Measurements from ENCODE around the gene CUL4B.

CUL4B gene

DNA sequence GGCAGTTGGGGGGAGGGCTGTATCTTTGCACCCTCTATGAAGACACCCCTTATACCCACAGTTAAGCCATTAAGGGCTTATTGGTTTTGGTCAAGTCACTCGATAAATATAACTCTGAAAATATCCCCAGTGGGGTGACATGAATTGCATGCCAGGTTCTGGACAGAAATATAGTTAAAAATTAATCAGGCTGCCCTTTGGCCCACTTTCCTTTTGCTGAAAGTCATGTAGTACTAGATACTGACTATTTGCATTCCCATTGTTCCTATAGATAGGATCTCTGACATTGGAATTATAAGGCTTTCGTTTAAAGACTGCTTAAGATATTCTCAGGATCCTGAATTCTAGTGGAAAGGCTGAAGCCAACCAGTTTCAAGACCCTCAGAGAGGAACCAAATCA is 48.1 kb downstream of the CUL4B start:
- TF ChIP-seq POLR2AphosphoS5 (IDR thresholded peaks at IDR 0.05; ENCODE audit: low read depth, low read length) = no peak
- TF ChIP-seq, protein P1, sequence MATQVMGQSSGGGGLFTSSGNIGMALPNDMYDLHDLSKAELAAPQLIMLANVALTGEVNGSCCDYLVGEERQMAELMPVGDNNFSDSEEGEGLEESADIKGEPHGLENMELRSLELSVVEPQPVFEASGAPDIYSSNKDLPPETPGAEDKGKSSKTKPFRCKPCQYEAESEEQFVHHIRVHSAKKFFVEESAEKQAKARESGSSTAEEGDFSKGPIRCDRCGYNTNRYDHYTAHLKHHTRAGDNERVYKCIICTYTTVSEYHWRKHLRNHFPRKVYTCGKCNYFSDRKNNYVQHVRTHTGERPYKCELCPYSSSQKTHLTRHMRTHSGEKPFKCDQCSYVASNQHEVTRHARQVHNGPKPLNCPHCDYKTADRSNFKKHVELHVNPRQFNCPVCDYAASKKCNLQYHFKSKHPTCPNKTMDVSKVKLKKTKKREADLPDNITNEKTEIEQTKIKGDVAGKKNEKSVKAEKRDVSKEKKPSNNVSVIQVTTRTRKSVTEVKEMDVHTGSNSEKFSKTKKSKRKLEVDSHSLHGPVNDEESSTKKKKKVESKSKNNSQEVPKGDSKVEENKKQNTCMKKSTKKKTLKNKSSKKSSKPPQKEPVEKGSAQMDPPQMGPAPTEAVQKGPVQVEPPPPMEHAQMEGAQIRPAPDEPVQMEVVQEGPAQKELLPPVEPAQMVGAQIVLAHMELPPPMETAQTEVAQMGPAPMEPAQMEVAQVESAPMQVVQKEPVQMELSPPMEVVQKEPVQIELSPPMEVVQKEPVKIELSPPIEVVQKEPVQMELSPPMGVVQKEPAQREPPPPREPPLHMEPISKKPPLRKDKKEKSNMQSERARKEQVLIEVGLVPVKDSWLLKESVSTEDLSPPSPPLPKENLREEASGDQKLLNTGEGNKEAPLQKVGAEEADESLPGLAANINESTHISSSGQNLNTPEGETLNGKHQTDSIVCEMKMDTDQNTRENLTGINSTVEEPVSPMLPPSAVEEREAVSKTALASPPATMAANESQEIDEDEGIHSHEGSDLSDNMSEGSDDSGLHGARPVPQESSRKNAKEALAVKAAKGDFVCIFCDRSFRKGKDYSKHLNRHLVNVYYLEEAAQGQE (IDR thresholded peaks at IDR 0.05; ENCODE audit: insufficient read depth in 1 of 2, low read depth in 2 of 2, low read length in 2 of 2) = no peak
- no peak for TF ChIP-seq SIN3A (IDR thresholded peaks at IDR 0.05; ENCODE audit: borderline replicate concordance, insufficient read depth, low read length)
- TF ChIP-seq TAF1 (IDR thresholded peaks at IDR 0.05; ENCODE audit: borderline replicate concordance, insufficient read depth, low read length) = no peak
- TF ChIP-seq FOXP2 (optimal IDR thresholded peaks at IDR 0.05; ENCODE audit: borderline replicate concordance, extremely low read depth, extremely low read length, insufficient read depth) = no peak

DNA sequence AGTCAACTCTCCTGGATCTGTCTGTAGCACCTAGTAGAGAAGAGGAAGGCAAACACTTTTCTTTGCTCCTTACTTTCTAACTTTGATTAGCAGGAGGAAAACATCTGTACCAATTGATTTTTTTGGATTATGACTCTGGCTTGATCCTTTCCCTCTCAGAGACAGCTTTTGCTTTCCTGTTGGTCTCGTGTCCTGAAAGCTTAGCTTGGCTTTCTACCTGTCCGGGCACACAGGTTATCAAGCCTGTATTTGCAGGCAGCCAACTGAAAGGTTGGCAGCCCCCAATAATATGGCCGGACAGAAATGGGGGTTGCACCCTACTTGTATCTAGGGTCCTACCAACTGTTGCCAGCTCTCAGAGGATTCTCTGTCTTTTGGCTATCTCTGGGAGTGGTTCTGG is 48.5 kb downstream of the CUL4B start:
- TF ChIP-seq SIN3A (IDR thresholded peaks at IDR 0.05; ENCODE audit: borderline replicate concordance, insufficient read depth, low read length) = no peak
- no peak for TF ChIP-seq TAF1 (IDR thresholded peaks at IDR 0.05; ENCODE audit: borderline replicate concordance, insufficient read depth, low read length)
- TF ChIP-seq POLR2AphosphoS5 (IDR thresholded peaks at IDR 0.05; ENCODE audit: low read depth, low read length) = no peak
- TF ChIP-seq, protein P1 (IDR thresholded peaks at IDR 0.05; ENCODE audit: insufficient read depth in 1 of 2, low read depth in 2 of 2, low read length in 2 of 2) = no peak
- TF ChIP-seq FOXP2 (optimal IDR thresholded peaks at IDR 0.05; ENCODE audit: borderline replicate concordance, extremely low read depth, extremely low read length, insufficient read depth) = no peak

DNA sequence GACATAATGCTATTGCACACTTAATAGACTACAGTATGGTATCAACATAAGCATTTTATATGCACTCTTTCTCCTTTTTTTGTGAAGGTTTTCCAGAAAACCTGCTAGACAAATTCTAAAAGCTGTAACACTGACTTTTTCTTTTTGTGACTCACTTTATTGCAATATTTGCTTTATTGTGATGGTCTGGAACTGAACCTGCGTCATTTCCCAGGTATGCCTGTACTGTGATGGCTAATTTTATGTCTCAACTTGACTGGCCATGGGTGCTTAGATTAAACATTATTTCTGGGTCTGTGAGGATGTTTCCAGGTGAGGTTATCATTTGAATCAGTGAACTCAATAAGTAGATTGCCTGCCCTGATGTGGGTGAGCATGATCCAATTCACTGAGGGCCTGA is 56.2 kb downstream of the CUL4B start:
- no peak for TF ChIP-seq SIN3A (IDR thresholded peaks at IDR 0.05; ENCODE audit: borderline replicate concordance, insufficient read depth, low read length)
- TF ChIP-seq, protein P1 (IDR thresholded peaks at IDR 0.05; ENCODE audit: insufficient read depth in 1 of 2, low read depth in 2 of 2, low read length in 2 of 2) = no peak
- no peak for TF ChIP-seq POLR2AphosphoS5 (IDR thresholded peaks at IDR 0.05; ENCODE audit: low read depth, low read length)
- no peak for TF ChIP-seq FOXP2 (optimal IDR thresholded peaks at IDR 0.05; ENCODE audit: borderline replicate concordance, extremely low read depth, extremely low read length, insufficient read depth)

DNA sequence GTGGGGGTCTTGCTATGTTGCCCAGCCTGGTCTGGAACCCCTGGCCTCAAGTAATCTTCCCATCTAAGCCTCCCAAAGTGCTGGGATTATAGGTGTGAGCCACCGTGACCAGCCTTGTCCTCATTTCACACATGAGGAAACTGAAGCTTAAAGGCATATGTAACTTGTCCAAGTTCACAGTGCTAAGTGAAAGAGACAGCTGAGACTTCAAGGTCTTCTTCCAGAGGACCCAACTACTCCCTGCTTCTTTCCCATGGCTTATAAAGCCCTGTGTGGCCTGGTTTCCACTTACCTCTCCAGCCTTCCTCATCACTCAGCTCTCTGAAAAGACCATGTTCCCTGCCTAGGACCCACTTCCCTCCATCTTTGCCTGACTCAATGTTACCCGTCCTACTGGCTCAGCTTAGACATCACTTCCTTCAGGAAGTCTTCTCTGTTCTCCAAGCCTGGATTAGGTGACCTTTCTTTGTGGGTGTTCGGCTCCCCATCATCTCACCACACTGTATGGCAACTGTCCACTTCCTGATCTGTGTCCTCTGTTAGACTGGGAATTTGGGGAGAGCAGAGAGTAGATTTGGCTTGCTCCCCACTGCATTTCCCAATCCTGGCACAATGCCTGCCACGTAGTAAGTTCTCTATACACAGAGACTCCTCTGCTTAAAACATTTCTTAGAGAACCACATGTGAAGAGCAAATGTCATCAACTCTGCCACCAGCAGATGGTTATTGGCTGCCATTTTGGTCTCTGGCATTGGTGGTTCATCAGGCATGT is 61.3 kb downstream of the CUL4B start:
- no peak for TF ChIP-seq TAF1 (IDR thresholded peaks at IDR 0.05; ENCODE audit: borderline replicate concordance, insufficient read depth, low read length)

DNA sequence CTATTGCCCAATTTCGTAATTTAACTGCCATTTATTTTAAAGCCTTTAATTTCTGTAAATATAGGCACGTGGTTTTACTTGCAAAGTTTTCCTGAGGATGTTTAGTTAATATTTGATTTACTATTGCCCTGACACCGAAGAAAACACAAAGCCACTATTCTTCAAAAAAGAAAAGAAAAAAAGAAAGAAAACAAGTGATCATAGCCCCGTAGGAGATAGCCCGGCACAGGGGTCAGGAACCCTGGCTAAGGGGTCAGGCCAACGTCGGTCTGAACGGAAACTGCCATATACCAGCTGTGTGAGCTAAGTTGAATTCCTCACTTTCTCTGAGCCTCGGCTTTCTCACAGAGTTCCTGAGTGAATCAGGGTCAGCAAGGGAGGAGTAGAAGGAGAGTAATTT is 74.0 kb downstream of the CUL4B start:
- no peak for TF ChIP-seq POLR2AphosphoS5 (IDR thresholded peaks at IDR 0.05; ENCODE audit: low read depth, low read length)
- no peak for TF ChIP-seq SIN3A (IDR thresholded peaks at IDR 0.05; ENCODE audit: borderline replicate concordance, insufficient read depth, low read length)
- no peak for TF ChIP-seq FOXP2 (optimal IDR thresholded peaks at IDR 0.05; ENCODE audit: borderline replicate concordance, extremely low read depth, extremely low read length, insufficient read depth)
- TF ChIP-seq, protein P1 (IDR thresholded peaks at IDR 0.05; ENCODE audit: insufficient read depth in 1 of 2, low read depth in 2 of 2, low read length in 2 of 2) = no peak

Measured in PFSK-1 (cell line).